ENCODE data around the gene GABRG3. TPM values are rescaled to one million over a fixed set of nuclear protein-coding genes. Genes with fewer than 3 reads are reported as not detected.

Gene GABRG3
- total and polyA plus RNA-seq, 7 donors, result under 0.01 to 0.28 (median 0.05) TPM; not detected in 3

DNA sequence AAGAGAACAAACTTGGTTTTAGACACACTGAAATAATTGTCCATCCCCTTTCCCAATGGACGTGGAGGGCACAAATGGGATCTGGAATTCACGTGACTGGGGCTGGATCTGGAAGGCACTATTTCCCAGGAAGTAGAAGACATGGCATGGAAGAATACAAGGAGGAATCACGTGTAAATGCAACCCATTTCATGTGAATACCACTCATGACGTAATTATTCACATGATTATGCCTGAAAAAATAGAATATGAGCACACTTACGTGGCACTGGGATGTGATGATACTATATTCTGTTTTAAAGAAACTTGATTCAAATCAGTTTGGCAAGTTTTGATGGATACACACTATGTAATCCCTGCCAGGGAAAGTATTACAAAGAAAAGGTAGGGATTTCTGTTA is 477.3 kb downstream of the GABRG3 start:
- Histone ChIP-seq H3K36me3 (no peaks in the 10 kb centered on the region), H3K4me1 (no peaks in the 10 kb centered on the region), H3K4me3 (no peak overlapping the region), H3K9me3 (no peaks in the 10 kb centered on the region), H3K27me3 (no peaks in the 10 kb centered on the region), H3K27ac (no peak overlapping the region)
- WGBS, 2 donors, result 84 to 85% methylated on average over 5 of the region's 5 CpGs
- intact Hi-C loops (cut with DNase I), result no loop called here
- no peak for DNase-seq
- no peak for TF ChIP-seq POLR2A (IDR thresholded peaks at IDR 0.05)
- TF ChIP-seq EP300 (IDR thresholded peaks at IDR 0.05), result no peak
- no peak for TF ChIP-seq POLR2AphosphoS5 (IDR thresholded peaks at IDR 0.05)
- TF ChIP-seq CTCF (IDR thresholded peaks at IDR 0.05), result no peak

- 49 to 51% methylated on average over 4 of the region's 4 CpGs for WGBS, 2 donors
- DNase-seq, result no peak
- intact Hi-C loops (cut with DNase I), result no loop called here
- no peaks in the 10 kb centered on the region for H3K9me3 ChIP-seq
- no peaks in the 10 kb centered on the region for H3K4me1 ChIP-seq
- no peak overlapping the region for H3K27ac ChIP-seq
- no peaks in the 10 kb centered on the region for H3K36me3 ChIP-seq
- H3K27me3 ChIP-seq, result no peaks in the 10 kb centered on the region
- no peak overlapping the region for H3K4me3 ChIP-seq
- TF ChIP-seq POLR2AphosphoS5 (IDR thresholded peaks at IDR 0.05) (no peak), POLR2A (IDR thresholded peaks at IDR 0.05) (no peak), CTCF (IDR thresholded peaks at IDR 0.05) (no peak), EP300 (IDR thresholded peaks at IDR 0.05) (no peak)
Observed at GRCh38 chr15:27448986-27449385, 478.0 kb downstream of the GABRG3 start.

DNA sequence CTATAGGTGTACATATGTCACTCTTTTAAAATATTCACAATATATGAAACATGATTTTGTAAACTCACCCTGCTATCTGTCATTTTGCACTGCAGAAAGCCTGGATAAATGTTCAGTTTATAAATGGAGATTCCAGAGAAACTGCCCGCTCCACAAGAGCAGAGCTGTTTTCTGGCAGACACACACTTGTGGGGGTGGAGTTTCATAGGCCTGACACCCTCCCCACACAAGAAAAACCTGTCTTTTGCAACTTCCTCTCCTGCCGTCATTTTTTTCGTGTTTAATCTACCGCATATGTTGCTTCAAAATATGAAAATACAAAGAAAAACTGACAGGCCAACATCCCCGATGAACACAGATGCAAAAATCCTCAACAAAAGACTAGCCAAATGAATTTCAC is 479.0 kb downstream of the GABRG3 start:
- H3K27me3 ChIP-seq, result no peaks in the 10 kb centered on the region
- no peak for TF ChIP-seq EP300 (IDR thresholded peaks at IDR 0.05)
- 63 to 75% methylated on average over 5 of the region's 5 CpGs for WGBS, 2 donors
- no peaks in the 10 kb centered on the region for H3K9me3 ChIP-seq
- no peaks in the 10 kb centered on the region for H3K36me3 ChIP-seq
- intact Hi-C loops (cut with DNase I), result no loop called here
- no peak overlapping the region for H3K27ac ChIP-seq
- H3K4me3 ChIP-seq, result no peak overlapping the region
- H3K4me1 ChIP-seq, result no peaks in the 10 kb centered on the region
- no peak for DNase-seq

- Histone ChIP-seq H3K36me3 (no peaks in the 10 kb centered on the region), H3K4me3 (no peak overlapping the region), H3K27ac (no peak overlapping the region), H3K4me1 (no peaks in the 10 kb centered on the region), H3K9me3 (peaks cover 0 to 3% (median 0%) of the 10 kb centered on the region in 4 donors), H3K27me3 (no peaks in the 10 kb centered on the region)
- 75 to 81% methylated on average over 13 of the region's 13 CpGs for WGBS, 2 donors
- TF ChIP-seq POLR2A (IDR thresholded peaks at IDR 0.05) (no peak), CTCF (IDR thresholded peaks at IDR 0.05) (no peak), EP300 (IDR thresholded peaks at IDR 0.05) (no peak), POLR2AphosphoS5 (IDR thresholded peaks at IDR 0.05) (no peak)
- no peak for DNase-seq
- intact Hi-C loops (cut with DNase I), result no loop called here
Observed at GRCh38 chr15:27454281-27455075, 483.5 kb downstream of the GABRG3 start.

GRCh38 chr15:27456807-27457206 is 485.8 kb downstream of the GABRG3 start:
- no peak for DNase-seq
- WGBS, 2 donors, result 81 to 82% methylated on average over 6 of the region's 6 CpGs

More at GRCh38 chr15:27456807-27457206, 485.8 kb downstream of the GABRG3 start:
- H3K9me3 ChIP-seq, result peaks cover 0 to 8% (median 0%) of the 10 kb centered on the region in 4 donors
- no peaks in the 10 kb centered on the region for H3K36me3 ChIP-seq
- no peaks in the 10 kb centered on the region for H3K27me3 ChIP-seq
- TF ChIP-seq EP300 (IDR thresholded peaks at IDR 0.05) (no peak), POLR2A (IDR thresholded peaks at IDR 0.05) (no peak), CTCF (IDR thresholded peaks at IDR 0.05) (no peak), POLR2AphosphoS5 (IDR thresholded peaks at IDR 0.05) (no peak)
- H3K27ac ChIP-seq, result no peak overlapping the region
- H3K4me3 ChIP-seq, result no peak overlapping the region
- no peaks in the 10 kb centered on the region for H3K4me1 ChIP-seq
- intact Hi-C loops (cut with DNase I), result no loop called here
